ENCODE results near the gene CPE.
"Not testable (repeated sequence)": the region's sequence is repeated elsewhere in the genome, so short reads cannot be mapped to it uniquely, and the experiment has no call there.

CPE gene

DNA sequence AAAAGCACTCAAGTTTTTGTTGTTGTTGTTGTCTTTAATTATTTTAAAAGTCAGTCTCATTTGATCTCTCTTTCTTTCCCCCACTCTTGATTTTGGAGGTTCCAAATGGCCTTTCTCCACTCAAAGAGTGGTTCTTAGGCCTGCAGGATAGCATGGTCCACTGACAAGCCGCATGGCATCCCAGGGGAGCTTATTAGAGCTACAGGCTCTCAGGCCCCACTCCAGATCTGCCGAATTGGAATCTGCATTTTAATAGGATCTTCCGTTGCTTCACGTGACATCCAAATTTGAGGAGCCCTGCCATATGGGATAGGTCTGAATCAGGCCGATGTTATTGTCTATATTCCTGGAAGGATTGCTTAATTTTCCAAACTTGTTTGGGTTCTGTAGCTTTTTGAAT is 72.1 kb downstream of the CPE start:
- Histone ChIP-seq H3K4me3 (replicated peaks; ENCODE audit: low read depth, low read length) (no peak overlapping the region), H3K36me3 (ENCODE audit: control insufficient read depth, insufficient read depth, low read length) (no peaks in the 10 kb centered on the region), H3K27me3 (replicated peaks; ENCODE audit: control insufficient read depth, insufficient read depth, low read length) (no peaks in the 10 kb centered on the region)
- DNase-seq (ENCODE audit: extremely low read depth, insufficient read length), result no peak
- TF ChIP-seq, protein P1, sequence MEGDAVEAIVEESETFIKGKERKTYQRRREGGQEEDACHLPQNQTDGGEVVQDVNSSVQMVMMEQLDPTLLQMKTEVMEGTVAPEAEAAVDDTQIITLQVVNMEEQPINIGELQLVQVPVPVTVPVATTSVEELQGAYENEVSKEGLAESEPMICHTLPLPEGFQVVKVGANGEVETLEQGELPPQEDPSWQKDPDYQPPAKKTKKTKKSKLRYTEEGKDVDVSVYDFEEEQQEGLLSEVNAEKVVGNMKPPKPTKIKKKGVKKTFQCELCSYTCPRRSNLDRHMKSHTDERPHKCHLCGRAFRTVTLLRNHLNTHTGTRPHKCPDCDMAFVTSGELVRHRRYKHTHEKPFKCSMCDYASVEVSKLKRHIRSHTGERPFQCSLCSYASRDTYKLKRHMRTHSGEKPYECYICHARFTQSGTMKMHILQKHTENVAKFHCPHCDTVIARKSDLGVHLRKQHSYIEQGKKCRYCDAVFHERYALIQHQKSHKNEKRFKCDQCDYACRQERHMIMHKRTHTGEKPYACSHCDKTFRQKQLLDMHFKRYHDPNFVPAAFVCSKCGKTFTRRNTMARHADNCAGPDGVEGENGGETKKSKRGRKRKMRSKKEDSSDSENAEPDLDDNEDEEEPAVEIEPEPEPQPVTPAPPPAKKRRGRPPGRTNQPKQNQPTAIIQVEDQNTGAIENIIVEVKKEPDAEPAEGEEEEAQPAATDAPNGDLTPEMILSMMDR (IDR thresholded peaks at IDR 0.05; ENCODE audit: insufficient read depth, low read length, poor library complexity, severe bottlenecking), result no peak

DNA sequence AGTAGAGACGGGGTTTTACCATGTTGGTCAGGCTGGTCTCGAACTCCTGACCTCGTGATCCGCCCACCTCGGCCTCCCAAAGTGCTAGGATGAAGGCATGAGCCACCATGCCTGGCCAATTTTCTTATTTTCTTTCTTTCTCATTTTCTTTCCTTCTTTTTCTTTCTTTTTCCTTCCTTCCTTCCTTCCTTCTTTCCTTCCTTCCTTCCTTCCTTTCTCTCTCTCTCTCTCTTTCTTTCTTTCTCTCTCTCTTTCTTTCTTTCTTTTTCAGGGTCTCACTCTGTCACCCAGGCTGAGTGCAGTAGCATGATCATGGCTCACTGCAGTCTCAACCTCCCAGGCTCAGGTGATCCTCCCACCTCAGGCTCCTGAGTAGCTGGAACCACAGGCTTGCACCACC is 74.3 kb downstream of the CPE start:
- DNase-seq (ENCODE audit: extremely low read depth, insufficient read length); H3K36me3 ChIP-seq (ENCODE audit: control insufficient read depth, insufficient read depth, low read length); H3K4me3 ChIP-seq (replicated peaks; ENCODE audit: low read depth, low read length); H3K27me3 ChIP-seq (replicated peaks; ENCODE audit: control insufficient read depth, insufficient read depth, low read length): not testable (repeated sequence)

DNA sequence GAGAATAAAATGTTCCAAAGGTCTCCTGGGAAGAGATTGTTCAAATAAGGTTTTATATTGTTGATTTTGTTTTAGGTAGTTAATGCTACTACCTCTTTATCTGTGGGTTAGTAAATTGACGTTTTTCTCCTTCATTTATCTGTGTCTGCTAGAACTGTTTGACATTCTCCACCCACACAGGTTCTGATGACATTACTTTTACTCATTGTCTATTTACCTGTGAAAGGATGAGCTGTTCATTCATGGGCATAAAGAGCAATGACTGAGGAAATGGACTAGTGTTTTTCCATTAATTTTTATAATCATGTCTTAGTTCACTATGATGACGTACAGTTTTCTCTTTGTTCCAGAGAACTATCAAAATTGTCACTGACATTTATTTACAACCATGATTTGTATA is 75.6 kb downstream of the CPE start:
- Histone ChIP-seq H3K27me3 (replicated peaks; ENCODE audit: control insufficient read depth, insufficient read depth, low read length) (no peaks in the 10 kb centered on the region), H3K4me3 (replicated peaks; ENCODE audit: low read depth, low read length) (no peak overlapping the region), H3K36me3 (ENCODE audit: control insufficient read depth, insufficient read depth, low read length) (no peaks in the 10 kb centered on the region)
- TF ChIP-seq, protein P1 (IDR thresholded peaks at IDR 0.05; ENCODE audit: insufficient read depth, low read length, poor library complexity, severe bottlenecking), result no peak
- no peak for DNase-seq (ENCODE audit: extremely low read depth, insufficient read length)

DNA sequence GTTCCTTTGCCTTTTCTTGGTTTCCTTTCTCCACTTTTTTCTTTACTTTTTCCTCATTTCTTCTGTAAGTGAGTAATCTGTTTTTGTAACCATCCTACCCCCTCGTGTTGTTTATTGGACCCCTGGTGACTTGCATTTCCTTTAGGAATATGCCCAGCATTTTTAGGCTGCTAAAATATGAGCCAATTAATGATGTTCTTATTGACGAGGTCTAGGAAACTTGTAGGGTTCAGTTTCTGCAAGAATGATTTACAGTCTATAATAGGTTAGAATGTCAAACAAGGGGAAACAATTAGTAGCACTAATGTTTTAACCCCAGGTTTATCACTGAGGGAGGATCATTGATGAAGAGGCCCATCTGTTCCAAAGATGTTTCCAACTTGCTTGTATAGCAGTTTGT is 79.0 kb downstream of the CPE start:
- TF ChIP-seq, protein P1 (IDR thresholded peaks at IDR 0.05; ENCODE audit: insufficient read depth, low read length, poor library complexity, severe bottlenecking), result no peak
- no peaks in the 10 kb centered on the region for H3K36me3 ChIP-seq (ENCODE audit: control insufficient read depth, insufficient read depth, low read length)
- H3K27me3 ChIP-seq (replicated peaks; ENCODE audit: control insufficient read depth, insufficient read depth, low read length), result no peaks in the 10 kb centered on the region; the same call in 1 of the 2 replicates
- H3K4me3 ChIP-seq (replicated peaks; ENCODE audit: low read depth, low read length), result no peak overlapping the region
- DNase-seq (ENCODE audit: extremely low read depth, insufficient read length), result no peak

DNA sequence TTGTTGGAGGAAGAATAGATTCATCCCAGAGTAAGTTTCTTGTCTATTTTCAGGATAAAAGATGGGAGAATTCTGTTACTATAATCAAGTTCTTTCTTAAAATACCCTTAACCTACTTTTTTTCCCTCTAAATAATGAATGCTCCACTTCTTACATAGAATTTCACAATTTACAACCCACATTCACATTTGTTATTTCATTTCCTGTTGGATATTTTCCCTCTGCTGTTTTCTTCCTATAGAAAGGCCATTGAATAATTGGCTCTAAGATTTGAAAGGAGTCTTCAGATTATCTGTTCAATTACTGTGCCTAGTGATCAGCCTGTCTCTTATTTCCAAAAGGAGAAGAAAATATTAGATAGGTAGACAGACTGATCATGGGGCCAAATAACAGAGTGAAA is 79.7 kb downstream of the CPE start:
- no peak overlapping the region for H3K4me3 ChIP-seq (replicated peaks; ENCODE audit: low read depth, low read length)
- no peak for DNase-seq (ENCODE audit: extremely low read depth, insufficient read length)
- TF ChIP-seq, protein P1 (IDR thresholded peaks at IDR 0.05; ENCODE audit: insufficient read depth, low read length, poor library complexity, severe bottlenecking), result no peak
- H3K27me3 ChIP-seq (replicated peaks; ENCODE audit: control insufficient read depth, insufficient read depth, low read length), result no peaks in the 10 kb centered on the region; the same call in 1 of the 2 replicates
- H3K36me3 ChIP-seq (ENCODE audit: control insufficient read depth, insufficient read depth, low read length), result no peaks in the 10 kb centered on the region

DNA sequence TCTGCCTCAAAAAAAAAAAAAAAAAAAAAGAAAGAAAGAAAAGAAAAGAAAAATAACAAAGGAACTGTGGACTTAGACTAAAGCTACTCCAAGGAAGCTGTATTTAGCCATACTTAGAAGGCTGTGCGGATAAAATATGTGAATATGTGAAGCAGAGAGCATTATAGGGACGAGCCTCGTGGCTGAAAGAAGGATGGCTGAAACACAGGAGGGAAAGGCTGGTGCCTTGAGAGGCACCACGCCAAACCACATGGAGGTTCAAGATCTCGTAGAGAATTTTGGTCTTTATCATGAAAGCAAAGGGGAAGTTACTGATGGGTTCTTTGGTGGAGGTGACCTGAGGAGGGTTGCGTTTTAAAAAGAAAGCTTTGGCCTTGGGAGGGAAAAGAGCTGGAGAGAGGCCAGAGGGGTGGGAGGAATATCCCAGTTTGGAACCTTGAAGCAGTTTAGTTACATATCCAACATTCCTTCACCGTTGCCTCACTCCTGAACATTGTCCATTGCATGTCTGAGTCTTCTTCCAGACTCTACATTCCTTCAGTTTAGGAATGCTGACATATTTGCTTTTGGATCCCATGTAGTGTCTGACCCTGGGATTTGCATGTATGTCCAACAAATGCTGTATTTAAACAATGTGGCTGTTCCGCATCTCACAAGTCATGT is 82.5 kb downstream of the CPE start:
- DNase-seq (ENCODE audit: extremely low read depth, insufficient read length), result no peak
- H3K36me3 ChIP-seq (ENCODE audit: control insufficient read depth, insufficient read depth, low read length), result no peaks in the 10 kb centered on the region
- no peak overlapping the region for H3K4me3 ChIP-seq (replicated peaks; ENCODE audit: low read depth, low read length)
- TF ChIP-seq, protein P1 (IDR thresholded peaks at IDR 0.05; ENCODE audit: insufficient read depth, low read length, poor library complexity, severe bottlenecking), result no peak
- H3K27me3 ChIP-seq (replicated peaks; ENCODE audit: control insufficient read depth, insufficient read depth, low read length), result no peaks in the 10 kb centered on the region; the same call in 1 of the 2 replicates
